Muscle layer of colon (tissue), 2 donors: ENCODE results near the gene GYS2.
"Not testable (repeated sequence)": the region's sequence is repeated elsewhere in the genome, so short reads cannot be mapped to it uniquely, and the experiment has no call there.

Source experiments
- H3K27ac ChIP-seq: one replicate; pipeline ENCODE4 v1.7.0; 2013; ENCODE audit warnings: low read depth, mild to moderate bottlenecking, low read length, moderate library complexity
- H3K27me3 ChIP-seq, 2 donors: one replicate each; pipeline ENCODE4 v1.7.0; 2013; ENCODE audit warnings: low read length in 2 of 2, mild to moderate bottlenecking in 2 of 2; ENCODE audit not compliant: insufficient read depth in 2 of 2, control insufficient read depth in 1 of 2
- H3K36me3 ChIP-seq: one replicate; pipeline ENCODE4 v1.7.0; 2013; ENCODE audit warnings: mild to moderate bottlenecking, low read length; ENCODE audit not compliant: insufficient read depth
- H3K4me1 ChIP-seq: one replicate; pipeline ENCODE4 v1.7.0; 2013; ENCODE audit warnings: mild to moderate bottlenecking, low read length; ENCODE audit not compliant: insufficient read depth
- H3K4me3 ChIP-seq, 2 donors: one replicate each; pipeline ENCODE4 v1.7.0; 2013; ENCODE audit warnings: low read length in 2 of 2, low read depth in 1 of 2, mild to moderate bottlenecking in 1 of 2, moderate library complexity in 1 of 2
- H3K9ac ChIP-seq: one replicate; pipeline ENCODE4 v1.7.0; 2013; ENCODE audit warnings: low read length
- H3K9me3 ChIP-seq: one replicate; pipeline ENCODE4 v1.7.0; 2013; ENCODE audit warnings: mild to moderate bottlenecking, low read length
- donor health status: abdominal sarcoma.
- donor health status: Adenocarcinoma of cecum.

GYS2 gene

DNA sequence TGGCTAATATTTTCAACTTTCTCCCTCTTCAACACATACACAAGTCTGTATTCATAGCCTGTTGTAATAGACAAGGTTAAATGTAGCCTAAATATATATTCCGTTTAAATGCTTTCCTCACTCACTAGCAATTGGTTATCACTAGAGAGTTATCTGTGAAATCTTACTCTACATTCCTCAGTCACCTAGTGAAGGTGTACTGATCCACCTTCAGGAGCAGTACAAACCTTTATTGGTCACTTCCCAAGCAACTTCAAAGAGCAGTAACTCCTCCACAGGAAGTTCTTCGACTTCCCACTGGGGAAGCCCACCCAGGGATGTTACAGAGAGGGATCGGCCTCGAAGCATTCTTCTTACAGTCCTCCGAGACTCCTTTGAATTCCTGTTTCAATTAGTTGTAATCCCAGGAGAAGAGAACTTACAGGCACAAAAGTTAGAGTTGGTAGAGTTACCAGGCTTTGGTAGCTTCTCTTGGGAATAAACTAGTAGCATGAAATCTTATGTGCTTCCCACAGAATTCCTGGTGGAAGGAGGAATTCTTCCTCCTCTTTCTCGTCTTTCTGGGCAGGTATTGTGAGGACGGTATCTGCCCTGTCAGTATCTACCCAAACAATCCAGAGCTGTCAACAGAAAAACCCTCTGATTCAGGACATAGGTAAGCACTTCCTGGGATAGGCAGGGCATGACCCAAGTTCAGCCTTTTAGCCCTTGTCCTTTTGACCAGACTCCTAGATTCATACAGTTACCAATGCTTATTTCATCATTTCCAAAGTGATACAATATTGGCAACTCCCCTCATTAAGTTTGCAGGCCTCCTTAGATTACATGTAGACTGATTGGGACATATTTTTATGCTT, at the start of gene GYS2:
Gene GYS2, minus strand, starts transcription at position 603 of the 857 bp plus-strand sequence. Its CDS starts 255 bp downstream, at position 348.
- Histone ChIP-seq H3K9ac (no peak within 1 kb of the TSS), H3K4me1 (no peaks in the 10 kb centered on the region), H3K36me3 (no peaks in the 10 kb centered on the region), H3K9me3 (no peaks in the 10 kb centered on the region), H3K27ac (no peak within 1 kb of the TSS), H3K27me3 (no peaks in the 10 kb centered on the region), H3K4me3 (no peak within 1 kb of the TSS)

DNA sequence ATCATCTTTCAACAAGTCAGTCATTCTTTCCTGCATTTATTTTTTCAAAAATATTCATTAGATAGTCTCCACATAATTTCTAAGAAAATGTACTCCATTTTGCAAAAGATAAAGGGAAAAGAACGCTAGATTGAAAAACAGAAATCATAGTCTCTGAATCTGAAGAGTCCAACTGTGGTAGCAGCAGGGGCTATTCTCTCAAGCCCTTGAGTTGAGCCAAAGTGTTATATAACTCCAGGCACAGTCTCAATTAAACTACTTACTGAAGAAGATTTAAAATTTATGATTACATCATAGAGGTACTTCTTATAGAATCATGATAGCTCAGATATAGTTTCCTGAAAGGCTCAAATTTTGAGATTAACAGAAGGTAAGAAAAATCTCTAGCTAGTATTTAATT, 47.2 kb upstream of the GYS2 start:
- H3K9me3 ChIP-seq = no peaks in the 10 kb centered on the region
- peaks cover 35% of the 10 kb centered on the region for H3K36me3 ChIP-seq
- no peak overlapping the region for H3K4me3 ChIP-seq
- H3K27ac ChIP-seq = no peak overlapping the region
- peaks cover 19% of the 10 kb centered on the region for H3K4me1 ChIP-seq
- H3K27me3 ChIP-seq = no peaks in the 10 kb centered on the region
- H3K9ac ChIP-seq = no peak overlapping the region

DNA sequence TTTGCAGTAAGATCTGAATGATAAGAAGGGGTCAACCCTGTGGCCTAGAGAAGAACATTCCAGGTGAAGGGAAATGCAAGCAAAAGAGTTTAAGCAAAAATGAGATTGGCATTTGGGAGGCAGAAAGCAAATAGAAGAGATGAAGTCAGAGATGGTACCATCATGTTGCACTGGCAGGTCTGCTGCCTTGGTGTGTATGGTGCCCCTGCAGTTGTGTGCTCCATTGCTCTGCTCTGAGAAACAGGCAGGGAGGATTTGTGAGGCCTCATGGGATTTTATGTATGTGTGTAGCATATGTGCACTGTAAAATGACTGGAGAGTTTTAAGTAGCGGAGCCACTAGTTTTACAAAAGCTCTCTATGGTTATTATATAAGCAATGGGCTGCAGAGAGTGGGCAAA, 46.4 kb upstream of the GYS2 start:
- Histone ChIP-seq H3K4me1 (peaks cover 11% of the 10 kb centered on the region), H3K36me3 (peaks cover 41% of the 10 kb centered on the region), H3K9me3 (no peaks in the 10 kb centered on the region), H3K9ac (no peak overlapping the region), H3K27me3 (no peaks in the 10 kb centered on the region), H3K4me3 (no peak overlapping the region), H3K27ac (no peak overlapping the region)

DNA sequence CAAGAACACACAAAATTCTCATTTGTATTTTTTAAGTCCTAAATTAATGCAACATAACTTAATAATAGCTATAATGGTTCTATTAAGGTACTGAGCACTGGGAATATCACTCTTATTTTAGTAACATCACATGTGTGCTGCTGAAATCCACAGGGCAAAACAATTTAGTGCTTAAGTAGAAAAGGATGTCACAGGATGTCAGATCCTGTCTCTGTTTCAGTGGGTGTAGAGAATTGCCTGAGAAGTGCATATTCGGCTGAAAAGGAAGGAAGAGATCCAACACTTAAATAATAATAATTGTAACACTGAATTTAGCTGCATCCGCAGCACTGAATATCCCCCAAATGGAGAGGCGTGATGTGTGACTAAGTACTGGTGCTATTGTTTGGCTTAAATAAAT, 44.4 kb upstream of the GYS2 start:
- Histone ChIP-seq H3K4me1 (no peaks in the 10 kb centered on the region), H3K27me3 (no peaks in the 10 kb centered on the region), H3K4me3 (no peak overlapping the region), H3K9me3 (no peaks in the 10 kb centered on the region), H3K27ac (no peak overlapping the region), H3K36me3 (peaks cover 43% of the 10 kb centered on the region), H3K9ac (no peak overlapping the region)

DNA sequence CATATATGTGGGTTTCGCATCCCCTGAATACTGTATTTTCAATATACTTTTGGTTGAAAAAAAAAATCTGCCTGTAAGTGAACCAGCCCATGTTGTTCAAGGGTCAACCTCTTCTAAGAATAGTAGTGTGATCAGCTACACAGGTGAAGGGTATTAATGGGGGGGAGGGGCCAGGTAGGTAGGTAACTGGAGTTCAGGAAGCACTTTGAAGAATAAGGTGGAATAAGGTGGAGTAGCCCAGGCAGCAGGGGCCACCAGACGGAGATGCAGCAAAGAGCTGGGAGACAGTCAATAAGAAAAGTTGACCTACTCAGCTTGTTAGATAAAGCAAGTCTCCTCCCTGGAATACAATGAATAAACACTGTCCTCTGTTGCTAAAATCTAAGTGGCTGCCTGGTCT, 43.7 kb upstream of the GYS2 start:
- Histone ChIP-seq H3K9me3 (no peaks in the 10 kb centered on the region), H3K9ac (no peak overlapping the region), H3K4me3 (no peak overlapping the region), H3K4me1 (no peaks in the 10 kb centered on the region), H3K36me3 (peaks cover 49% of the 10 kb centered on the region), H3K27me3 (no peaks in the 10 kb centered on the region), H3K27ac (no peak overlapping the region)

DNA sequence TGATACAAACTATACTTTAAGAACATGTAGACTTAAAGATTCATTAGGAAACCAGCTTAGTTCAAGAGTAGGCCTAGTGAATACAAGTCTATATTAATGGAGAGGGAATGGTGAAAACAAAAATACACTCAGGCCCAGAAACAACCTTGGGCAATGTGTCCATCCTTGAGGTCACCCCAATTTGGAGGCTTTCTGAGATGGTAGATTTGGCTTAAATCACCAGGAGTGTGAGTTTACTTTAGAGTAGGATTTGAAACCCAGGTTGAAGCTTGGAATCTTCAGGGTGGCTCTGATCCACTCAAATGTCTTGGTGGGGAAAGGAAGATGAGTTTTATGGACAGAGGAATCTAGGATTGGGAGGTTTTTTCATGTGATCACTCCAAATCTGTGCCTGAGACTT, 42.5 kb upstream of the GYS2 start:
- H3K4me3 ChIP-seq = no peak overlapping the region
- peaks cover 50% of the 10 kb centered on the region for H3K36me3 ChIP-seq

GRCh38 chr12:21645041-21645500, 40.4 kb upstream of the GYS2 start:
- H3K27ac ChIP-seq = not testable (repeated sequence)

More for the DNA sequence above, 42.5 kb upstream of the GYS2 start:
- H3K9me3 ChIP-seq = no peaks in the 10 kb centered on the region
- H3K27ac ChIP-seq = no peak overlapping the region
- H3K4me1 ChIP-seq = no peaks in the 10 kb centered on the region
- H3K9ac ChIP-seq = no peak overlapping the region
- H3K27me3 ChIP-seq = no peaks in the 10 kb centered on the region

DNA sequence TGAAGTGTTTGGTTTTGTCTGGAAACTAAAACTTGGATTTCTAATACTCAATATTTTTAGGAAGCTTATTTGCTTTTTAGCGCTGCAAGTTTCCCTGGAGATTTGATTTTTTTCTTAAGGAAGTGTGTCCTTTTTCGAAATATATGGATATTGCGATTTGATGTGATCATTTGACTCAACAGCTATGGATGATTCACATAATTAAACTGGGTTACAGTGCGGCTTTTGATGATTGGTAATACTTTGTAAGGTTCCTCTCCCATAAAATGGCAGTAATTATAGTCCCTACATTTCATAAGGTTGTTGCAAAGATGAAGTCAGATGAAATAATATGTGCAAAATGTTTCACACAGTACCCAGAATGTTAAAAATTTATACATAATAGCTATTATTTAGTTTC, 39.9 kb upstream of the GYS2 start:
- Histone ChIP-seq H3K27me3 (no peaks in the 10 kb centered on the region), H3K4me3 (no peak overlapping the region), H3K36me3 (peaks cover 49% of the 10 kb centered on the region), H3K4me1 (no peaks in the 10 kb centered on the region), H3K9me3 (no peaks in the 10 kb centered on the region), H3K27ac (no peak overlapping the region), H3K9ac (no peak overlapping the region)

More at GRCh38 chr12:21645041-21645500, 40.4 kb upstream of the GYS2 start:
- peaks cover 49% of the 10 kb centered on the region for H3K36me3 ChIP-seq
- not testable (repeated sequence) for H3K9ac ChIP-seq, H3K9me3 ChIP-seq, H3K4me1 ChIP-seq, H3K27me3 ChIP-seq, H3K4me3 ChIP-seq

- Histone ChIP-seq H3K27ac (no peak overlapping the region), H3K36me3 (peaks cover 49% of the 10 kb centered on the region), H3K9ac (no peak overlapping the region)
These were observed 39.1 kb upstream of the GYS2 start for GRCh38 chr12:21643758-21644157.

GRCh38 chr12:21642707-21643389, 38.2 kb upstream of the GYS2 start:
- Histone ChIP-seq H3K27ac (no peak overlapping the region), H3K36me3 (peaks cover 45% of the 10 kb centered on the region), H3K4me1 (no peaks in the 10 kb centered on the region)

More at GRCh38 chr12:21643758-21644157, 39.1 kb upstream of the GYS2 start:
- no peaks in the 10 kb centered on the region for H3K4me1 ChIP-seq
- no peak overlapping the region for H3K4me3 ChIP-seq
- no peaks in the 10 kb centered on the region for H3K9me3 ChIP-seq
- no peaks in the 10 kb centered on the region for H3K27me3 ChIP-seq

DNA sequence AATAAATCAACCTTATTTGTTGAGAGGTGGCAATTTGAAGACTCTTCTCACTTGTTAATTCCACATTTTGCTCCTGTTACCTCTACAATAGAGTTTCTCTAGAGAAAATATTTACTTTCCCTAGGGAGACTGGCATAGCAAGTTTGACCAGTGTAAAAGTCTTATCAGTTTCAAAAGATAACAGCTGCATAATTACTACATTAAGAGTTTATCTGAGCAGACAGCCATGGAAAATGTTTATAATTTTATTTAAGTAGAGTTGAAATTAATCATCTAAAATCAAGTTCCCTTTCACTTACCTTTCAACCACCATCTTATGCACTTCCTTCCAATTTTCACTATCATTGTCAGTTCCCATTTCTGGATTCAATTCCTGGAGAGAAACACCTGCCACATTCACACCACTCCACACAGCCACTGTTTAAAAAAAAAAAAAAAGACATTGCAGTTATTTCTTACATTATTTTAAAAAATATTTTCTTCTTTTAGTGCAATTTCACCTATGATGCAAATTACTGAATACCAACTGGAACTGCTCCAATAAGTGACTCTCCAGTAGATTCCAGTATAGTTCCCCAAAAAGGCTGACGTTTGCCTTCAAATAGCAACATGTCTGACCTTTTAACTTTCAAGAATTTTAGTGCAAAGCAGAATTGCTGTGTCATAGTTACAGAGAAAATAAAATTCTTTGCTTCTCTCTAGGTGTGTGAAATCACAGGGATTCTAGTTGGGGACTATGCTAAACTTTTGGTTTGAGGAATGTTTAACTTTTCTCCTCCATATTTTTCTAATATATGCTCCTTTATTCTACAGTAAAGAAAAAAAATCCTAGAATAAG, 33.6 kb upstream of the GYS2 start:
- Histone ChIP-seq H3K27me3 (no peaks in the 10 kb centered on the region), H3K4me1 (no peaks in the 10 kb centered on the region), H3K9me3 (no peaks in the 10 kb centered on the region), H3K36me3 (peaks cover 51% of the 10 kb centered on the region), H3K9ac (no peak overlapping the region), H3K4me3 (no peak overlapping the region), H3K27ac (no peak overlapping the region)

More at GRCh38 chr12:21642707-21643389, 38.2 kb upstream of the GYS2 start:
- Histone ChIP-seq H3K9me3 (no peaks in the 10 kb centered on the region), H3K9ac (no peak overlapping the region), H3K4me3 (no peak overlapping the region), H3K27me3 (no peaks in the 10 kb centered on the region)
